HepG2 (cell line): Measurements from ENCODE around the gene CCDC148. TPM values are rescaled to one million over a fixed set of nuclear protein-coding genes. Genes with fewer than 3 reads are reported as not detected.
A peak's percentile ranks its signal among the peaks of the same experiment; 100 is the strongest.

ENCODE experiments used
- AKNA ChIP-seq: sonication (generic); formaldehyde crosslinking; IDR thresholded peaks from 2 replicates; pipeline ENCODE4 v1.4.0; 2020; ENCODE audit warnings: missing genetic modification reagents, borderline replicate concordance
- ATRX ChIP-seq: sonication (generic); formaldehyde crosslinking; IDR thresholded peaks from 2 replicates; pipeline ENCODE4 v1.4.0; 2020; ENCODE audit warnings: missing genetic modification reagents, borderline replicate concordance
- EEA1 ChIP-seq: sonication (generic); formaldehyde crosslinking; IDR thresholded peaks from 2 replicates; pipeline ENCODE4 v1.5.1; 2020; ENCODE audit warnings: mild to moderate bottlenecking, missing genetic modification reagents, borderline replicate concordance
- HOXA5 ChIP-seq: sonication (generic); formaldehyde crosslinking; IDR thresholded peaks from 2 replicates; pipeline ENCODE4 v1.4.0; 2020; ENCODE audit warnings: missing genetic modification reagents
- IKZF4 ChIP-seq: sonication (generic); formaldehyde crosslinking; IDR thresholded peaks from 2 replicates; pipeline ENCODE4 v1.5.1; 2020; ENCODE audit warnings: borderline replicate concordance, mild to moderate bottlenecking, low read depth, missing genetic modification reagents; ENCODE audit errors: not compliant biosample characterization
- KLF13 ChIP-seq: sonication (generic); formaldehyde crosslinking; IDR thresholded peaks from 2 replicates; pipeline ENCODE4 v1.4.0; 2020; ENCODE audit warnings: mild to moderate bottlenecking, missing genetic modification reagents
- MXD4 ChIP-seq: IDR thresholded peaks from 2 replicates; pipeline ENCODE4 v1.6.1; 2016; ENCODE audit warnings: mild to moderate bottlenecking, missing biosample characterization, missing genetic modification reagents
- ONECUT2 ChIP-seq: sonication (generic); formaldehyde crosslinking; IDR thresholded peaks from 2 replicates; pipeline ENCODE4 v1.4.0; 2020; ENCODE audit warnings: missing genetic modification reagents
- RFXAP ChIP-seq: sonication (generic); formaldehyde crosslinking; IDR thresholded peaks from 2 replicates; pipeline ENCODE4 v1.4.0; 2020; ENCODE audit warnings: missing genetic modification reagents, borderline replicate concordance
- TBP ChIP-seq: sonication (generic); formaldehyde crosslinking; IDR thresholded peaks from 2 replicates; pipeline ENCODE4 v1.5.0; 2020; ENCODE audit warnings: missing genetic modification reagents
- TFDP1 ChIP-seq: IDR thresholded peaks from 2 replicates; pipeline ENCODE4 v1.6.1; 2016; ENCODE audit warnings: missing compliant biosample characterization, missing genetic modification reagents, borderline replicate concordance
- ZFP90 ChIP-seq: sonication (generic); formaldehyde crosslinking; IDR thresholded peaks from 2 replicates; pipeline ENCODE4 v1.8.0; 2022; ENCODE audit warnings: missing genetic modification reagents, mild to moderate bottlenecking, inconsistent platforms, borderline replicate concordance
- ZHX1 ChIP-seq: sonication (generic); formaldehyde crosslinking; IDR thresholded peaks from 2 replicates; pipeline ENCODE4 v1.8.1; 2022; ENCODE audit warnings: low read depth, mild to moderate bottlenecking, missing genetic modification reagents
- ZNF143 ChIP-seq: sonication (generic); formaldehyde crosslinking; IDR thresholded peaks from 2 replicates; pipeline ENCODE4 v1.4.0; 2020; ENCODE audit warnings: missing genetic modification reagents
- ZNF652 ChIP-seq: IDR thresholded peaks from 2 replicates; pipeline ENCODE4 v1.6.1; 2016; ENCODE audit warnings: low read depth, borderline replicate concordance
- ZNF660 ChIP-seq: sonication (generic); formaldehyde crosslinking; IDR thresholded peaks from 2 replicates; pipeline ENCODE4 v1.5.1; 2020; ENCODE audit warnings: mild to moderate bottlenecking, low read depth, missing genetic modification reagents, borderline replicate concordance
- ZNF776 ChIP-seq: sonication (generic); formaldehyde crosslinking; IDR thresholded peaks from 2 replicates; pipeline ENCODE4 v1.4.0; 2020; ENCODE audit warnings: mild to moderate bottlenecking, missing genetic modification reagents
- ZNF891 ChIP-seq: sonication (generic); formaldehyde crosslinking; IDR thresholded peaks from 2 replicates; pipeline ENCODE4 v1.5.0; 2020; ENCODE audit warnings: mild to moderate bottlenecking, missing genetic modification reagents
- polyA plus RNA-seq, 8 experiments: library from polyadenylated mRNA; depleted of rRNA in 3 of 8; stranded (reverse) in 7 of 8; unstranded in 1 of 8; fragments of >200 nt; fragmentation: Illumina TruSeq in 4 of 8; extraction: Trizol in 4 of 8; gene quantifications; 2 replicates each; pipeline versions ENCODE4 v1.2.1 to v1.2.3, GENCODE V29; 2011 to 2016; ENCODE audit warnings: low read depth in 4 of 8, missing spikeins in 1 of 8, mixed read lengths in 1 of 8; ENCODE audit not compliant: insufficient read depth in 1 of 8
- total RNA-seq, 5 experiments: library from RNA; depleted of rRNA; stranded (reverse); fragments of >200 nt; fragmentation: Illumina TruSeq; extraction: Trizol; gene quantifications; 2 replicates each; pipeline ENCODE4 v1.2.3, GENCODE V29; 2016; ENCODE audit warnings: low read depth in 1 of 5
- TF ChIP-seq, protein P1 (sequence below): fragments of 450-650 bp; IDR thresholded peaks from 2 replicates; pipeline ENCODE4 v1.6.1; 2016

The CCDC148 gene
- total and polyA plus RNA-seq, 2 of the 13 experiments (the other 11 are each of a cell fraction or from before 2014, with no cell fraction given): 0.30 to 0.49 TPM

DNA sequence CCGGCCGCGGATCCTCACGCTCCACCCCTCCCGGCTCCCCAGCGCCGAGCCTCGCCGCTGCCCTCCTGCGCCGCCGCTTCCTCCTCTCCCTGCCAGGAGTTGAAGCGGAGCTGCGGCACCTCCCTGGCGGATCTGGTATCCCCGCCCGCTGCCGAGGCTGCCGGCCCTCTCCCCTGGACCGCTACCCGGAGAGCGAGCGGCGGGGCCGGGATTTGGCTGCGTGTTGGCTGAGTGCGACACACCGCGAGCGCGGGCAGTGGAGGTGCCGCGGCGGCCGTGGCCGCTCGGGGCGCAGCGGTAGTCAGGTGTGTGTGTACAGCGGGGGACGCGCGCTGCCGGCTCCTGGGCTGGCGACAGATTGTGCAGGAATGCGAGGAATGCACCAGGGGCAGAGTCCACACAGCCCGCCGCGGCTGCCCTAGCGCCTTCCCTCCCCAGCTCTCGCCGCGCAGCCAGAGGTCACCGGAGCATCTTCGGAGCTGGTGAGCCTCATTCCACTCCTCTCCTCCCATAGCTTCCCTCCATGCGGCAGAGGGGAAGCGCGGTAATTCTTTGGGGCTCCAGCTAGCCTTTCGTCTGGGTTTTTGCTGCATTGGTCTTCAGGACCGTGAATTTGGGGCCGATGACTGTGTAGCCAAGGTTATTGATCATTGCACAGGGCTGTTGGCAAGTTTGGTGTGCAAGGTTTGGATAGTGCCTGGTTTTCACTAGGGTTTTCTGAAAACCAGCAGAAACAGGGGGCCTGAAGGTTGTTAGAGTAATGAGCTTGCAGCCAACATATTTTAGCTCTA is 1.5 kb upstream of the CCDC148 start (continued):
- TF ChIP-seq TBP (CRISPR knock-in tag): peak; percentile 90; the same call in 1 of the 2 replicates
- peak; percentile 78 for TF ChIP-seq ZNF776 (CRISPR knock-in tag)
- TF ChIP-seq, protein P1, sequence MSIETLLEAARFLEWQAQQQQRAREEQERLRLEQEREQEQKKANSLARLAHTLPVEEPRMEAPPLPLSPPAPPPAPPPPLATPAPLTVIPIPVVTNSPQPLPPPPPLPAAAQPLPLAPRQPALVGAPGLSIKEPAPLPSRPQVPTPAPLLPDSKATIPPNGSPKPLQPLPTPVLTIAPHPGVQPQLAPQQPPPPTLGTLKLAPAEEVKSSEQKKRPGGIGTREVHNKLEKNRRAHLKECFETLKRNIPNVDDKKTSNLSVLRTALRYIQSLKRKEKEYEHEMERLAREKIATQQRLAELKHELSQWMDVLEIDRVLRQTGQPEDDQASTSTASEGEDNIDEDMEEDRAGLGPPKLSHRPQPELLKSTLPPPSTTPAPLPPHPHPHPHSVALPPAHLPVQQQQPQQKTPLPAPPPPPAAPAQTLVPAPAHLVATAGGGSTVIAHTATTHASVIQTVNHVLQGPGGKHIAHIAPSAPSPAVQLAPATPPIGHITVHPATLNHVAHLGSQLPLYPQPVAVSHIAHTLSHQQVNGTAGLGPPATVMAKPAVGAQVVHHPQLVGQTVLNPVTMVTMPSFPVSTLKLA: peak; percentile 65
- peak; percentile 36 for TF ChIP-seq ONECUT2 (CRISPR knock-in tag)
- TF ChIP-seq KLF13 (CRISPR knock-in tag): peak; percentile 77; the same call in 1 of the 2 replicates
- peak; percentile 62 for TF ChIP-seq IKZF4
- TF ChIP-seq ZNF660 (CRISPR knock-in tag): no peak
- TF ChIP-seq AKNA: peak; percentile 24; the same call in 1 of the 2 replicates
- TF ChIP-seq MXD4 (CRISPR knock-in tag): peak; percentile 91
- no peak for TF ChIP-seq ATRX (CRISPR knock-in tag)
- peak; percentile 95 for TF ChIP-seq RFXAP (CRISPR knock-in tag)
- peak; percentile 78 for TF ChIP-seq EEA1 (CRISPR knock-in tag)
- TF ChIP-seq ZFP90: peak; percentile 96
- TF ChIP-seq HOXA5 (CRISPR knock-in tag): peak; percentile 95
- peak; percentile 91 for TF ChIP-seq TFDP1 (CRISPR knock-in tag)
- TF ChIP-seq ZNF652 (CRISPR knock-in tag): peak; percentile 82
- peak; percentile 97; the same call in 1 of the 2 replicates for TF ChIP-seq ZHX1
- TF ChIP-seq ZNF143 (CRISPR knock-in tag): peak; percentile 68; the same call in 1 of the 2 replicates
- peak; percentile 96 for TF ChIP-seq ZNF891 (CRISPR knock-in tag)
